GM12873 (cell line): ENCODE results near the gene TANC1.

Experiments
- TF ChIP-seq, protein P1 (sequence below): IDR thresholded peaks from 2 replicates; pipeline ENCODE4 v1.5.1; 2012; ENCODE audit warnings: low read depth, mild to moderate bottlenecking, moderate library complexity, low read length, control low read depth; ENCODE audit not compliant: insufficient read depth; ENCODE audit errors: missing control alignments

TANC1 gene

GRCh38 chr2:159192371-159192918, 224.0 kb downstream of the TANC1 start:
- TF ChIP-seq, protein P1, sequence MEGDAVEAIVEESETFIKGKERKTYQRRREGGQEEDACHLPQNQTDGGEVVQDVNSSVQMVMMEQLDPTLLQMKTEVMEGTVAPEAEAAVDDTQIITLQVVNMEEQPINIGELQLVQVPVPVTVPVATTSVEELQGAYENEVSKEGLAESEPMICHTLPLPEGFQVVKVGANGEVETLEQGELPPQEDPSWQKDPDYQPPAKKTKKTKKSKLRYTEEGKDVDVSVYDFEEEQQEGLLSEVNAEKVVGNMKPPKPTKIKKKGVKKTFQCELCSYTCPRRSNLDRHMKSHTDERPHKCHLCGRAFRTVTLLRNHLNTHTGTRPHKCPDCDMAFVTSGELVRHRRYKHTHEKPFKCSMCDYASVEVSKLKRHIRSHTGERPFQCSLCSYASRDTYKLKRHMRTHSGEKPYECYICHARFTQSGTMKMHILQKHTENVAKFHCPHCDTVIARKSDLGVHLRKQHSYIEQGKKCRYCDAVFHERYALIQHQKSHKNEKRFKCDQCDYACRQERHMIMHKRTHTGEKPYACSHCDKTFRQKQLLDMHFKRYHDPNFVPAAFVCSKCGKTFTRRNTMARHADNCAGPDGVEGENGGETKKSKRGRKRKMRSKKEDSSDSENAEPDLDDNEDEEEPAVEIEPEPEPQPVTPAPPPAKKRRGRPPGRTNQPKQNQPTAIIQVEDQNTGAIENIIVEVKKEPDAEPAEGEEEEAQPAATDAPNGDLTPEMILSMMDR, result no peak

GRCh38 chr2:159193791-159194190, 225.4 kb downstream of the TANC1 start:
- TF ChIP-seq, protein P1, result no peak

DNA sequence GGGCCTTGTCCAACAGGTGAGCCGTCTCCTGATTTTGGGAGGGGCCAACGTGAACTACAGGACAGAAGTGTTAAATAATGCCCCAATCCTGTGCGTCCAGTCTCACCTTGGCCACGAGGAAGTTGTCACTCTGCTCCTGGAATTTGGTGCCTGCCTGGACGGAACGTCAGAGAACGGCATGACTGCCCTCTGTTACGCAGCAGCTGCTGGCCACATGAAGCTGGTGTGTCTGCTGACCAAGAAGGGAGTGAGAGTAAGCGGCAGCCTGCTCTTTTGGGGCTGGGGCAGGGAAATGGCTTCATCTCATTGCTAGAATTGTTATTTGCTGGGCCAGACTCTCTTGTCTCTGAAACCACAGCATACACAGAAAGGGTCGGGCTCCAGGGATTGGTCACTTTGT, 225.8 kb downstream of the TANC1 start:
- TF ChIP-seq, protein P1, result no peak

DNA sequence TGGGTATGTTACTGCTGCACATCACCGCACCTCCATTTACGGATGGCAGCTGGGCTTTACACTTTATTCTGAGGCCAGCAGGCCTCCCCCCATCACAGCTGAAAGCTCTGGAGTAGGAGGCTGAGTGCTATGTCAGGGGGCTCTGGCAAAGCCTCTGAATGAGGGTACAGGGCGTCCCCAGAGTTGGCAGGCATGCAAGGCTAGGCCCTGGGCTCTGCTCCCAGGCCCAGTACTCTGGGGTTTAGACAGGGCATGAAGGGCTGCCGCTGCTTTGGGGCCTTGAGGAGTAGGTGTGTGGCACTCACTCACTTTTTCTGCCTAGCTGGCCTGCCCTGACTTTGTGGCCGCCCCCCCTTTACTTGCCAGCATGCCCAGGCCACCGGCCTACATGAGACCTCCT, 227.3 kb downstream of the TANC1 start:
- TF ChIP-seq, protein P1, result no peak

DNA sequence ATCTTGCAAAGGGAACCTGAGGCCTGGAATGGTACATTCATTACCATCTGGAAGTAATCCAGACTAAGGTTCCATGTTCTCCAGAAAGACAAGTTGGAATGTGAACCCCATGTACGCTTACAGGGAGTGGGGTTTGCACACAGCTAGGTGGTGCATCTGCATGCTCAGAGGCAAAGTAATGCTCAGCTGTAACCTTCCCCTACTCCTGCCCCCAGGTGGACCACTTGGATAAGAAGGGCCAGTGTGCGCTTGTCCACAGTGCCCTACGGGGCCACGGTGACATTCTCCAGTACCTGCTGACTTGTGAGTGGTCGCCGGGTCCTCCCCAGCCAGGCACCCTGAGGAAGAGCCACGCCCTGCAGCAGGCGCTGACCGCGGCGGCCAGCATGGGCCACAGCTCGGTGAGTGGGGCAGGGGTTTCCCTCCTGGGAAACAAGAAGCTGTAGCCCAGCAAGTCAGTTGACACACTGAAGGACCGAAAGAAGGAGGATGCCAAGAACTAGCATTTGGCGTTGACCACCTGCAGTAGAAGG, 228.0 kb downstream of the TANC1 start:
- TF ChIP-seq, protein P1, result no peak

- TF ChIP-seq, protein P1, result no peak
Observed at GRCh38 chr2:159199236-159199635, 230.8 kb downstream of the TANC1 start.

DNA sequence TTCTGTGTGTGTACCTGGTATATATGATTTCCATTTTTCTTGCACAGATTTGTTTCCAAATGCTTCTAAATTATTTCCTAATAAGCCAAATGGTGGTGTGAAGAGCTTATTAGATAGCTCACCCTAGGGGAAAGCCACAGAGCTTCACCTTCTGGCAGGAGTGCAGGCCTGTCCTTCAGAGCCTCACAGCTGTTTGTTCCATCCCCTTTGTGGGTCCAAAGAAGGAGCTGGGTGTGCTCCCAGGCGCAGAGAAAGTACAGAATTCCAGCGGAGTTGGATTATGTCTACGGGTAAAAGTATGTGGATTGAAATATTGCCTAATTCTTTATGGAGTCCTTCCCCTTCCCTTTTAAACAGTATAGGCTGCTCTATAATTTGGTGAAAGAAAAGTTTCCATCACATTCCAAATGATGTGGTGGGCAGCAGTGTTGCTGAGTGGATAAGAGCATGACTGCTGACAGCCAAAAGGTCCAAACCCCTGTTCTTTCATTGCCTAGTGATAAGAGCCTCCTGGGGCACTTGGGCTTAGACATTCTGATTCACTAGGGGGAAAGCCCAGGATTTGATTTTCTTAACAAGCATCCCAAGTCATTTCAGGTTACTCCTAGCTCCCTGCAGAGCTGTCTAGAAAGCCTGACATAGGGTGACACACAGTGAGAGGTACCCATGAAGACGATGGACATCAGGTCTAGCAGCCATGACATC, 231.5 kb downstream of the TANC1 start:
- TF ChIP-seq, protein P1, result no peak
